ENCODE results near the gene TMEM272.

Gene TMEM272

DNA sequence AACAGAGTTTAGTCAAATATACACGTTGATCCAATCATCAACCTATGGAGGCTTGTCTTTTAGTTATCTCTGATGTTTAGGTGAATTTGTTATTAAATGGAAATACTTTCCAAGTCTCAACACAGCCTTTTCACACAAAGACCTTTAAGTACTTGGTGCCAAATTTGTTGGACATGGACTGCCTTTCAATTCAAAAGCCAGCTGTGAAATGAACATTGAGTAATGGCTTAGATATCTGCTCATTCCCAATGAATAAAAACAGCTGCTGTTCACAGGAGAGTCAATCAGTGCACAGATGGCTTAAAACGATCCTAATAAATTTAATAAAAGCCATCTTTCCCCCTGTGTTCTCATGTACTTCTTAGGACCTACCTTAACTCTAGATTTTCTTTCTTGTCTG lies 21.1 kb downstream of the TMEM272 start:
- no peak for DNase-seq

- DNase-seq: no peak
Measured at GRCh38 chr13:51823359-51823758, 21.6 kb downstream of the TMEM272 start.

- no peak for DNase-seq
Measured at GRCh38 chr13:51822106-51822815, 22.7 kb downstream of the TMEM272 start.

DNA sequence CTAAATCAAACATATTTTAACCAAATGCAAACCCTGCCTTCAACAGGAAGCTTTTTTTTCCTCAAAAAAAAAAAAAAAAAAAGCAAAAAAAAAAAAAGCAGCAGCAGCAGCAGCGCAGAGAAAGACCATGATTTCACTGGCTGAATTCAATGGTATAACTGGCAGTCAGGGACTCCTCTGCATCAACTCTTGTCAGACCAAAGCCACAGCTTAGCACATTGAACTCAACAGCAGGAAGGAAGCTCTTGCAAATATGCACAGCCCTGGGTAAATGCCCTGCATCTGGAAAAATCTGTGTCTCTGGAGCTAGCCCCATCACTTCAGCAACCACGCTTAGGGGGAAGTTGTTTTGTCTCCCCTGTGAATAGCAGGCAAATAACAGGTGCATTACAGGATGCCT lies 23.4 kb downstream of the TMEM272 start:
- peak in 1 of 4 experiments; percentile 14 for DNase-seq

DNA sequence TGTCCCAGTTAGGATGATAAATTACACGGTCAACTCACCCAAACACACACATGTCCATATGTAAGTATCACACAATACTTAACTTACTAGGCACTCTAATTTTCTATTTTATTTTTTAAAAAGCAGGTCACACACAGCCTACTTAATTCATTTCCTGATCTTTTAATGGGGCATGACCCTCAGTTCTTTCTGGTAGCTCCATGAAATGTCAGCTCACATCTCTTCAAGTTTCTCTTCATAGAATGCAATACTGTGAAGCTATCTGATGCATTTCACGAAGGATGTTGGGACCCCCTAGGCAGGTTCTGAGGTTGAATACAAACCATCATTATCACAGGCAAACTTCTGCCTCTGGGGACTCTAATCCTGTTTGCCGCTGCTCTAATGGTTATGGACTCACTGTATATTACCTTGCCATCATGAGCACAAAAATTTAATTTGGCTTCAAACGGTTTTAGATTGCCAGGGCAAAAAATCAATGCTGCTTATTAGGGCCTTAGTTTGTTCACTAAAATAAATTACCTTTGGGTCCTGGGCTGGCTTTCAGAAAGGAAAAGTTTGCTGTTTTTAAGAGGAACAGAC lies 24.9 kb downstream of the TMEM272 start:
- DNase-seq: no peak

DNA sequence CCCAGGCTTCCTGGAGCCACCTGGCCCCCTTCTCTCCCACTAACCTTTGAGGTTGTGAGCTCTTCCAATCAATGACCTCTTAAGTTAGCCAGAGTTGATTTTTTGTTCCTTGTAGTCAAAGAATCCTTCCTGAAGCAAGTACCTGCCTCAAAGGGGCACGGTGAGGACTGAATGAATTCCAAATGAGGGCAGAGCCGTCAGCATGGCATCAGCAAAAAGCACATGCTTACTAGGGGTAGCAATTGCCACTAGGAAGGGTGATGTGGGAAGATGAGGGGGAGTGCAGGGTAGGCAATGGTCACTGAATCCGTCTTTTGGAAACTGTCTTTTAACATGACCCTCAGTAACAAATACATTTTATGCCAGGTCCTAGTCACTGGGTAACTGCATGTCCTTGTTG lies 25.4 kb downstream of the TMEM272 start:
- no peak for DNase-seq

DNA sequence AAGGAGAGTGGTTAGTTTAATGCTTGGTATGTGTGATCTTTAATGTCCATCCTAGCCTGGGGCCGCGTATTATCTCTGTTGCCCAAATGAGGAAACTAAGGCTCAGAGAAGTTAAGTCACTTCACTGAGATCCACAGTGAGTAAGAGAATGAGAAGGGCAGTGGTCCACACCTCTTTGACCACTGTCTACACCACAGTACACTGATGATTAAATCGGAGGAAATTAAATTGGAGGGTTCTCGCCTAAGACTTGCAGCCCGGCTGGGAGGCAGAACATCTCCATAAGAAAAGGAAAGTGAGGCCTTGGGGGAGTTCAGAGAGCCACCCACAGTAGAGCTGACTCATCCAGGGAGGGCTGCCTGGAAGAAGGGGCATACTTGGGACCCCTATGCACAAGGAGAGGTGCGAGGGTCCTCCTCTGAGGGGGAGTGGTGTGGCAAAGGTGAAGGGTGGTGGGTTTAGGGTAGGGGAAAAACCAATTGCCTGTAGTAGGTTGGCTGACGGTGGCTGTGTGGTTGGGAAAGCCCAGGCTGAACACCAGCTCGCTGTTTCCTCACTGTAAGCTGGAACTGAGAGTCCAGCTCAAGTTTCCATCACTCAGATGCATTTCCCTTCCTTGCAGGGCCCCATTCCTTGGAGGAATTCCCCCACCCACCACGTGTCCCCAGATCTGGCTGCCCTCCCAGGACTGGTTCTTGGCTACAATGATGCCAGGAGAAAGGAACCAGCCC lies 26.0 kb downstream of the TMEM272 start:
- peak in 2 of 4 experiments; percentile 4 to 19 for DNase-seq

DNA sequence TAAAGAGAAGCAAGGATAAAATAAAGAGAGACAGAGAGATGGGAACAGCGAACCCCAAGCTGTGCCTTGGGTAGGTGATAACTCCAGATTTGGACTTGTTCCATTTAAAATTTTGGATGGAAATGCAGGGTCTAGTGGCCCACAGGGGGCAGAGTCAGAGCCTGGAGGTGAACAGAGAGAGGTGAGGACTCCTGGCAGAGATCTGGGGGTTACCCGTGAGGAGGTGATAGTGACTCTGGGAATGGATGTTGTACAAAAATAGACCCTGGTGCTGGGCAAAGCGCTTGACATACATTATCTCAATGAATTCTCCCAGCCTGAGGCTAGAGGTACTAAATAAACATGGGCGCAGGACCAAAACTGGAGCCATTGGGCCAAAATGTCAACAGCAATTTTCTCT lies 26.7 kb downstream of the TMEM272 start:
- no peak for DNase-seq

GRCh38 chr13:51817717-51818116 lies 27.3 kb downstream of the TMEM272 start:
- DNase-seq: no peak

DNA sequence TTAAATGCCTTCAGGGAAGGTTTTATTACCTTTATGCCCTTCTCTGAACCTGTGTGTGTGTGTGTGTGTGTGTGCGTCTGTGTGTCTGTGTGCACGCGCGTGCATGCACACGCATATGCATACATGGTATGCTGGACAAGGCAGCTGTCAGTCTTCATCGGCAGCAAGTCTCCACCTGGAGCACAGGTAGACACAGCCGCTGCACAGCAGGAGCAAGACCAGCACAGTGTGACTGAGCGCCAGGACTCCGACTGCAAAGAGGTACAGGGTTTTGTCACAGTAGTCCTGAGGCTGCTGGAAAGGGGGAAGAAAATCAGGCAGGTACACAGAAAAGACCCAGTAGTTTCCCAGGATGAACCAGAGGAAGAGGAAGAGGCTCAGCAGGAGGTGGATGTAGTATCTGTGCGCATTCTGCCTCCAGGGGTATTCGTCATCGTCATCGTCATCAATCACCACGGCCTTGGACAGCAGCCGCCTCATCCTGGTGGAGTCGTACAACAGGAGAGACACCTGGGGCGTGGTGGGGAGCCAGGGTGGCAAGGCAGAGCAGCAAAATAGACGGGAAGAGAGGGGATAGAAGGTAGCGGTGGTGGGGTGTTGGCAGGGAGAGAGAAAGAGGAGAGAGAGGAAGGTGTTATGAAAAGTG lies 28.2 kb downstream of the TMEM272 start:
- DNase-seq: no peak

DNA sequence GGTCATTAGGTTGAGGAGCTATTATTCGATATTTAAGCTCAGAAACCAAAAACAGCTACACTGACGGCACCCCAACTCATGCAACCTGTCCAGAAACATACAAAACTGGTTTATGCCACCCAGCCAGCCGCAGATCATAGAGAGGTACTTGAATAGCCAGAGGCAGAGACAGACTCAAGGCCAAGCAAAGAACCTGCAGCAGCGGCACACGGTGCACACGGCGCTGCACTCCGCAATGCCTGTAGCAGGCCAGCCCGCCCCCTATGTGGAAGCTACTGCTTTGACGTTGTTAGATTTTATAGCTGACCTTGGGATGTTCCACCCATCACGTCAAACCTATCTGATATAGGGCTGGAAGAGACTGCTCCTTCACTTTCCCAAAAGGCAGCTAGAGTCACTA lies 29.1 kb downstream of the TMEM272 start:
- DNase-seq: no peak

DNA sequence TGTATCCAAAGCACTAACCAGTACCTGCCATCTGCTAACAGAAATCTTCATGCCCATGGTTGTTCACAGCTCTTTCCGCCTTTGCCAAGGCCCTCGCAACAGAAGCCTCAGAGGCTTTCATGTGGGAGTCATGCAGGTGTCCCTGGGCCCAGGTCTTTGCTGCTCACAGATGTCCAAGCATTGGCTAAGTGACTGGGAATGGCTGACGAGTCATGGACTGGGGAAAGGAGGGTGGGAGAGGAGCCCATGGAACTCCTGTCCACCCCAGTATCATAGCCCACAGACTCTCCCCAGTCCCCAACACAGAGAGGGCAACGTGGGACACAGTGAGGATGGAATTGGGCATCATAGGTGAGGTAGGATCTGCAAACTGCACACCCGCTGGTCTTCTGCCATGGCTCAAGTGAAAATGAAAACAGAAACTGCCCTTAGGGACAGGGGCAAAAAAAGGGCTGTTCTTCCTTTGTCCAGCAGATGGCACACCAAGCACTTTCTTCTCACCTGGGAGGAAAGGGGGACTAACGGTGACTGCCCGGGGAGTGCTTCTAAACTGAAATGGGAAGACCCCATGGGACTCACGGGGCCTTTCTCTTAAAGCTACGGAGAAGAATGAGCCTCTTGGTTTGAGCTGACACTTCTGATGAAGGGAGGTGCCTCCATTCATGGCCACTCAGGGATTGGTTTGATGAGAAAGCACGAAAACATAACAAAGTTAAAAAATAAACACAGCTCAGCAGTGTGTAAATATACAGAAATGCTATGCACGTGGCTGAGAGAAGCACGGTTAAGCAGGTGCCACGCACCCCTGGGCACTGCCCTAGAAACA lies 29.9 kb downstream of the TMEM272 start:
- DNase-seq: peak; percentile 24 to 59 (median 40)

DNA sequence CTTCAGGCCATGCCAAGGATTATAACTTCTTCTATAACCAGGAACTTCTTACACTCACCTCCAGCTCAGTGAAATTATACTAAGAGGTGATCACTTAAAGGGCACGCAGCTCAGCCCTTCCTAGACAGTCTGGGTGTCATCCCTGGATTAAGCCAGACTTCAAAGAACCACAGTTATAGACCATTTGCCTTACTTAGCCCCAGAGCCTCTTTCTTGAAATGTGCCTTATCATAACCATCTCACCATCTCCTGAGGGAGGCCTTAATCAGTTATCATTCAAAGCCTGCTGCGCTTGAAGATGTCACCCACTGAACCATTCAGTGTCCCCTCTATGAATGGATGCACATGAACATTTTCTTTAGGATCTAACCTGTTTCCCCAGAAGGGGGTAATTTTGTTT lies 30.9 kb downstream of the TMEM272 start:
- no peak for DNase-seq

- DNase-seq: no peak
Measured at GRCh38 chr13:51811920-51812451, 33.0 kb downstream of the TMEM272 start.

- no peak for DNase-seq
Measured at GRCh38 chr13:51811046-51811445, 33.9 kb downstream of the TMEM272 start.

GRCh38 chr13:51808811-51809210 lies 36.2 kb downstream of the TMEM272 start:
- DNase-seq: no peak

- DNase-seq: no peak
Measured at GRCh38 chr13:51807041-51807440, 37.9 kb downstream of the TMEM272 start.

- no peak for DNase-seq
Measured at GRCh38 chr13:51806566-51806965, 38.4 kb downstream of the TMEM272 start.

- DNase-seq: no peak
Measured at GRCh38 chr13:51805925-51806324, 39.1 kb downstream of the TMEM272 start.

GRCh38 chr13:51805313-51805712 lies 39.7 kb downstream of the TMEM272 start:
- DNase-seq: no peak

GRCh38 chr13:51804295-51805172 lies 40.4 kb downstream of the TMEM272 start:
- DNase-seq: peak in 3 of 4 experiments; percentile 7 to 42 (median 35)
